Body of pancreas (tissue), 4 donors: ENCODE data around the gene CARD11. TPM values are rescaled to one million over a fixed set of nuclear protein-coding genes. Genes with fewer than 3 reads are reported as not detected.

Experiments used
- ATAC-seq: fragments of 150-250 bp; one replicate; pipeline ENCODE4 v1.9.1; 2016
- DNase-seq, 4 donors: peaks; one replicate each; pipeline ENCODE4 v3.0.0-alpha.2; 2019
- H3K27ac ChIP-seq, 4 donors: fragments of 200-600 bp; sonication (generic); 1 replicate in 3 of 4; 2 replicates in 1 of 4; pipeline versions ENCODE4 v1.5.1 to v1.6.1; 2016 to 2019; ENCODE audit warnings: mild to moderate bottlenecking in 1 of 4, mixed read lengths in 1 of 4, moderate library complexity in 1 of 4
- H3K27me3 ChIP-seq, 2 donors: fragments of 200-600 bp; sonication (generic); one replicate each; pipeline ENCODE4 v1.6.0; 2016; ENCODE audit warnings: mild to moderate bottlenecking in 1 of 2
- H3K36me3 ChIP-seq, 2 donors: fragments of 200-600 bp; sonication (generic); replicated peaks in 1 of 2; 2 replicates each; pipeline ENCODE4 v1.5.1; 2016; ENCODE audit warnings: low read depth in 2 of 2; ENCODE audit not compliant: insufficient read depth in 1 of 2
- H3K4me1 ChIP-seq: fragments of 200-600 bp; sonication (generic); one replicate; pipeline ENCODE4 v1.6.0; 2016
- H3K4me3 ChIP-seq, 2 donors: fragments of 200-600 bp; sonication (generic); 1 replicate in 1 of 2; 2 replicates in 1 of 2; pipeline ENCODE4 v1.5.1; 2016 to 2019
- H3K9me3 ChIP-seq, 3 donors: fragments of 200-600 bp; sonication (generic); 1 replicate in 2 of 3; 2 replicates in 1 of 3; pipeline ENCODE4 v1.5.1; 2016
- CTCF ChIP-seq, 7 experiments: fragments of 450-650 bp in 4 of 7; fragments of 200-600 bp in 3 of 7; sonication (generic) in 3 of 7; IDR thresholded peaks; one replicate each; pipeline ENCODE4 v1.5.1; 2016 to 2019; ENCODE audit warnings: antibody characterized with exemption in 7 of 7
- POLR2A ChIP-seq, 3 donors: fragments of 450-650 bp; IDR thresholded peaks; one replicate each; pipeline ENCODE4 v1.6.1; 2016; ENCODE audit warnings: antibody characterized with exemption in 3 of 3, mild to moderate bottlenecking in 2 of 3
- WGBS, 2 donors: methylation state at CpG; one replicate each; pipeline ENCODE4 v1.1.5; 2017; 5-methylcytosine and 5-hydroxymethylcytosine counted together
- intact Hi-C: fragments of 100-400 bp; cut with DNase I; formaldehyde crosslinking; loops from one replicate; pipeline ENCODE4 v1.15.1; 2023
- total RNA-seq, 2 donors: library from RNA; depleted of rRNA; stranded (reverse); fragments of >200 nt; gene quantifications; one replicate each; pipeline ENCODE4 v1.1.0, GENCODE V29; 2016

Gene CARD11
- total RNA-seq, 2 donors from 2014 or later, result 2.0 to 3.4 TPM

DNA sequence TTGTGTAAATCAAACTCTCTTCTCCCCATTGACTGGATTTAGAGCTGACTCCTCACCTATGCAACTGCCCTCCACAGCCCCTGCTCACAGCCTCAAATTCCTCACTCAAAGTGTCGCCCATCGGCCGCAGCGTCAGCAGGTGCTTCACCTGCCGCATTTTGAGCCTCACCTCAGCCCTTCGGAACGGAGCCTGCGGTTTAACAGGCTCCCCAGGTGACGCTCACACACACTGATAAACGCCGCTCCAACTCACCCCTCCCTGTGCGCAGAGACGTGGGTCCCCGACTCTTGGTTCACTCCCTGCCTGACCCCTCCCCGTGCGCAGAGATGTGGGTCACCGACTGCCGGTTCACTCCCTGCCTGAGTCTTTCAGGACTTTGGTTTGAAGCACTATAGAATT is 57.1 kb downstream of the CARD11 start:
- DNase-seq (no peak), ATAC-seq (no peak)
- H3K9me3 ChIP-seq, result no peaks in the 10 kb centered on the region
- TF ChIP-seq POLR2A (IDR thresholded peaks at IDR 0.05) (no peak), CTCF (IDR thresholded peaks at IDR 0.05) (no peak)
- 88 to 93% methylated on average over 15 to 18 of the region's 18 CpGs for WGBS, 2 donors
- H3K4me3 ChIP-seq, result no peak overlapping the region
- H3K4me1 ChIP-seq, result no peaks in the 10 kb centered on the region
- H3K27ac ChIP-seq, result no peak overlapping the region
- intact Hi-C loops, result no loop called here
- no peaks in the 10 kb centered on the region for H3K36me3 ChIP-seq
- H3K27me3 ChIP-seq, result no peaks in the 10 kb centered on the region

GRCh38 chr7:2985866-2986265 is 57.8 kb downstream of the CARD11 start:
- Histone ChIP-seq H3K36me3 (no peaks in the 10 kb centered on the region), H3K4me1 (no peaks in the 10 kb centered on the region), H3K9me3 (no peaks in the 10 kb centered on the region), H3K4me3 (no peak overlapping the region), H3K27ac (no peak overlapping the region), H3K27me3 (no peaks in the 10 kb centered on the region)
- ATAC-seq (no peak), DNase-seq (no peak)
- 78 to 90% methylated on average over 9 to 14 of the region's 14 CpGs for WGBS, 2 donors
- TF ChIP-seq CTCF (IDR thresholded peaks at IDR 0.05), result no peak
- TF ChIP-seq POLR2A (IDR thresholded peaks at IDR 0.05), result no peak
- intact Hi-C loops, result no loop called here

GRCh38 chr7:2984091-2984490 is 59.6 kb downstream of the CARD11 start:
- TF ChIP-seq POLR2A (IDR thresholded peaks at IDR 0.05), result no peak
- no peak for TF ChIP-seq CTCF (IDR thresholded peaks at IDR 0.05)
- no peaks in the 10 kb centered on the region for H3K27me3 ChIP-seq
- no peak for DNase-seq
- ATAC-seq, result no peak
- intact Hi-C loops, result no loop called here
- H3K9me3 ChIP-seq, result no peaks in the 10 kb centered on the region
- no peak overlapping the region for H3K4me3 ChIP-seq
- H3K4me1 ChIP-seq, result peaks cover 4% of the 10 kb centered on the region
- H3K36me3 ChIP-seq, result no peaks in the 10 kb centered on the region
- H3K27ac ChIP-seq, result no peak overlapping the region
- WGBS, 2 donors, result 67 to 71% methylated on average over 6 of the region's 6 CpGs

GRCh38 chr7:2983586-2983985 is 60.1 kb downstream of the CARD11 start:
- TF ChIP-seq POLR2A (IDR thresholded peaks at IDR 0.05) (no peak), CTCF (IDR thresholded peaks at IDR 0.05) (no peak)
- no peaks in the 10 kb centered on the region for H3K9me3 ChIP-seq
- H3K27ac ChIP-seq, result no peak overlapping the region
- 59 to 67% methylated on average over 6 of the region's 6 CpGs for WGBS, 2 donors
- peaks cover 9% of the 10 kb centered on the region for H3K4me1 ChIP-seq
- intact Hi-C loops, result no loop called here
- ATAC-seq (no peak), DNase-seq (no peak)
- no peak overlapping the region for H3K4me3 ChIP-seq
- H3K36me3 ChIP-seq, result no peaks in the 10 kb centered on the region
- H3K27me3 ChIP-seq, result no peaks in the 10 kb centered on the region

DNA sequence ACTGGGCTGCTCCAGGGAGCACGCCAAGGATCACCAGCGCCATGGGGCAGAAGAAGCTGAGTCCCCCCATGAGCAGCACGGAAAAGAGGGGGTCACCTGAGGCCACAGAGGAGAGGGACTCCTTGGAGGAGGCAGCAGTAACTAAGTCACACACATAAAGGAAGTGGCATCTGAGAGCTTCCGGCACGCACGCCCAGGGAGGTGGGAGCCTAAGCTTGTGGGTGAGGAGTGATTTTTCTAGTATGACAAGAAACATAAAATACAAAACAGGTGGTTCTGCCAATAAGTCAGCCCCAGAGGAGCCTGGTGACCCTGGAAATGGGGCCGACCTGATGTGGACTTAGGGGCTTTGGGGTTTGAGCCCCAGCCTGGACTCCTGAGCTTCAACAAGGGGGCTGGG is 60.8 kb downstream of the CARD11 start:
- Histone ChIP-seq H3K9me3 (no peaks in the 10 kb centered on the region), H3K4me3 (no peak overlapping the region), H3K4me1 (peaks cover 11% of the 10 kb centered on the region), H3K27me3 (no peaks in the 10 kb centered on the region), H3K27ac (no peak overlapping the region), H3K36me3 (no peaks in the 10 kb centered on the region)
- TF ChIP-seq CTCF (IDR thresholded peaks at IDR 0.05) (no peak), POLR2A (IDR thresholded peaks at IDR 0.05) (no peak)
- intact Hi-C loops, result no loop called here
- WGBS, 2 donors, result 86 to 88% methylated on average over 7 of the region's 7 CpGs
- DNase-seq (peak in 1 of 4 donors; percentile 5), ATAC-seq (no peak)
